HepG2 (cell line): ENCODE results near the gene QRICH2. TPM values are rescaled to one million over a fixed set of nuclear protein-coding genes. Genes with fewer than 3 reads are reported as not detected.

Source experiments
- BHLHE40 ChIP-seq: IDR thresholded peaks from 2 replicates; pipeline ENCODE4 v1.6.1; 2011; ENCODE audit warnings: low read length, improper control_type of control experiment
- FOXA1 ChIP-seq, 2 experiments: fragments of 450-650 bp in 1 of 2; sonication (generic) in 1 of 2; formaldehyde crosslinking in 1 of 2; IDR thresholded peaks; 2 replicates each; pipeline versions ENCODE4 v1.4.0 to v1.6.1; 2016 to 2020; ENCODE audit warnings: missing genetic modification reagents in 1 of 2
- HNRNPLL ChIP-seq: fragments of 200-400 bp; formaldehyde crosslinking; IDR thresholded peaks from 2 replicates; pipeline ENCODE4 v1.6.1; 2017; ENCODE audit warnings: mild to moderate bottlenecking, low read depth, low read length; ENCODE audit not compliant: poor library complexity, severe bottlenecking
- IRF2 ChIP-seq: IDR thresholded peaks from 2 replicates; pipeline ENCODE4 v1.6.1; 2018; ENCODE audit warnings: missing genetic modification reagents, missing compliant biosample characterization
- MXD1 ChIP-seq: sonication (generic); formaldehyde crosslinking; IDR thresholded peaks from 2 replicates; pipeline ENCODE4 v1.4.0; 2020; ENCODE audit warnings: mild to moderate bottlenecking, missing genetic modification reagents
- RBFOX2 ChIP-seq: fragments of 200-400 bp; formaldehyde crosslinking; IDR thresholded peaks from 2 replicates; pipeline ENCODE4 v1.6.1; 2017; ENCODE audit warnings: low read depth, mild to moderate bottlenecking, low read length
- RBM22 ChIP-seq: fragments of 200-400 bp; formaldehyde crosslinking; optimal IDR thresholded peaks from 2 replicates; pipeline ENCODE3; 2017; ENCODE audit warnings: mild to moderate bottlenecking, low read length, moderate library complexity
- SMAD9 ChIP-seq: sonication (generic); formaldehyde crosslinking; IDR thresholded peaks from 2 replicates; pipeline ENCODE4 v1.5.1; 2020; ENCODE audit warnings: mild to moderate bottlenecking, missing genetic modification reagents
- SOX5 ChIP-seq: IDR thresholded peaks from 2 replicates; pipeline ENCODE4 v1.6.1; 2016; ENCODE audit warnings: borderline replicate concordance
- SPEN ChIP-seq: sonication (generic); formaldehyde crosslinking; IDR thresholded peaks from 2 replicates; pipeline ENCODE4 v1.5.1; 2020; ENCODE audit warnings: low read depth, mild to moderate bottlenecking, missing genetic modification reagents
- XRCC5 ChIP-seq: fragments of 200-400 bp; formaldehyde crosslinking; optimal IDR thresholded peaks from 2 replicates; pipeline ENCODE3; 2017; ENCODE audit warnings: mild to moderate bottlenecking, low read length
- ZBTB40 ChIP-seq, 2 experiments: fragments of 450-650 bp in 1 of 2; sonication (generic) in 1 of 2; formaldehyde crosslinking in 1 of 2; IDR thresholded peaks; 2 replicates each; pipeline versions ENCODE4 v1.6.1 to v1.8.0; 2016 to 2022; ENCODE audit warnings: antibody characterized with exemption in 1 of 2, mild to moderate bottlenecking in 1 of 2, missing genetic modification reagents in 1 of 2
- ZNF142 ChIP-seq: sonication (generic); formaldehyde crosslinking; IDR thresholded peaks from 2 replicates; pipeline ENCODE4 v1.4.0; 2020; ENCODE audit warnings: missing genetic modification reagents
- ZNF282 ChIP-seq: fragments of 450-650 bp; IDR thresholded peaks from 2 replicates; pipeline ENCODE4 v1.6.1; 2018; ENCODE audit not compliant: partially characterized antibody
- ZNF343 ChIP-seq: sonication (generic); formaldehyde crosslinking; IDR thresholded peaks from 2 replicates; pipeline ENCODE4 v1.4.0; 2020; ENCODE audit warnings: mild to moderate bottlenecking, missing genetic modification reagents
- polyA plus RNA-seq, 8 experiments: library from polyadenylated mRNA; depleted of rRNA in 3 of 8; stranded (reverse) in 7 of 8; unstranded in 1 of 8; fragments of >200 nt; fragmentation: Illumina TruSeq in 4 of 8; extraction: Trizol in 4 of 8; gene quantifications; 2 replicates each; pipeline versions ENCODE4 v1.2.1 to v1.2.3, GENCODE V29; 2011 to 2016; ENCODE audit warnings: low read depth in 4 of 8, missing spikeins in 1 of 8, mixed read lengths in 1 of 8; ENCODE audit not compliant: insufficient read depth in 1 of 8
- total RNA-seq, 5 experiments: library from RNA; depleted of rRNA; stranded (reverse); fragments of >200 nt; fragmentation: Illumina TruSeq; extraction: Trizol; gene quantifications; 2 replicates each; pipeline ENCODE4 v1.2.3, GENCODE V29; 2016; ENCODE audit warnings: low read depth in 1 of 5

The QRICH2 gene
- total and polyA plus RNA-seq, 2 of the 13 experiments (the other 11 are each of a cell fraction or from before 2014, with no cell fraction given), result 3.7 to 5.7 TPM

GRCh38 chr17:76357597-76358158, 49.6 kb upstream of the QRICH2 start (continued):
- TF ChIP-seq ZNF282 (no peak), ZNF142 (no peak), FOXA1 (IDR thresholded peaks at IDR 0.05) (no peak), FOXA1 (CRISPR knock-in tag; IDR thresholded peaks at IDR 0.05) (no peak), BHLHE40 (no peak), HNRNPLL (no peak), XRCC5 (no peak), RBFOX2 (no peak), ZNF343 (CRISPR knock-in tag) (no peak), RBM22 (no peak), IRF2 (CRISPR knock-in tag) (no peak), SOX5 (CRISPR knock-in tag) (peak; percentile 32; the same call in 1 of the 2 replicates), MXD1 (CRISPR knock-in tag) (no peak), SMAD9 (CRISPR knock-in tag) (no peak), ZBTB40 (IDR thresholded peaks at IDR 0.05) (no peak), ZBTB40 (CRISPR knock-in tag; IDR thresholded peaks at IDR 0.05) (no peak), SPEN (CRISPR knock-in tag) (no peak)
